ENCODE results near the gene ADCY10. TPM values are rescaled to one million over a fixed set of nuclear protein-coding genes. Genes with fewer than 3 reads are reported as not detected.

ADCY10 gene
- total RNA-seq, 4 donors from 2014 or later, result not detected

DNA sequence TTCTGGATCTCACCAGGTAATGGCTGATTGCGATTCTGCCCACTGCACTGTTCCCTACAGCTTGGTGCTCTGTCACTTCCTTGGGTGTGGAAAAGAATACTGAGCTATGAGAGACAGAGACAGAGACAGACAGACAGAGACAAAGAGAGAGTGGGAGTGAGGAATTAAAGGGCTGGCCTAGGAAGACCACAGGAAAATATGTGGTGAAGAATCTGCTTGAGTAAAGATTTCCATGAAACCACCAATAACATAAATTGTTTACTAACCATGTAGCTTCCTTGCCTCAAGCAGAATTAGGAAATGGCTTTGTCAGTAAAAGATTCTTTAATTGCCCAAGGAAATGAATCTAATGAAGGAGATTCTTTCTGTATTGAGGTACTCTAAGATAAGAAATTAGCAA lies 137.8 kb downstream of the ADCY10 start:
- 67 to 75% methylated on average over 1 of the region's 1 CpG for WGBS, 2 donors
- no peak for DNase-seq
- TF ChIP-seq POLR2A (IDR thresholded peaks at IDR 0.05), result no peak
- TF ChIP-seq, protein P1, sequence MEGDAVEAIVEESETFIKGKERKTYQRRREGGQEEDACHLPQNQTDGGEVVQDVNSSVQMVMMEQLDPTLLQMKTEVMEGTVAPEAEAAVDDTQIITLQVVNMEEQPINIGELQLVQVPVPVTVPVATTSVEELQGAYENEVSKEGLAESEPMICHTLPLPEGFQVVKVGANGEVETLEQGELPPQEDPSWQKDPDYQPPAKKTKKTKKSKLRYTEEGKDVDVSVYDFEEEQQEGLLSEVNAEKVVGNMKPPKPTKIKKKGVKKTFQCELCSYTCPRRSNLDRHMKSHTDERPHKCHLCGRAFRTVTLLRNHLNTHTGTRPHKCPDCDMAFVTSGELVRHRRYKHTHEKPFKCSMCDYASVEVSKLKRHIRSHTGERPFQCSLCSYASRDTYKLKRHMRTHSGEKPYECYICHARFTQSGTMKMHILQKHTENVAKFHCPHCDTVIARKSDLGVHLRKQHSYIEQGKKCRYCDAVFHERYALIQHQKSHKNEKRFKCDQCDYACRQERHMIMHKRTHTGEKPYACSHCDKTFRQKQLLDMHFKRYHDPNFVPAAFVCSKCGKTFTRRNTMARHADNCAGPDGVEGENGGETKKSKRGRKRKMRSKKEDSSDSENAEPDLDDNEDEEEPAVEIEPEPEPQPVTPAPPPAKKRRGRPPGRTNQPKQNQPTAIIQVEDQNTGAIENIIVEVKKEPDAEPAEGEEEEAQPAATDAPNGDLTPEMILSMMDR (IDR thresholded peaks at IDR 0.05), result no peak
- H3K9me3 ChIP-seq, result no peaks in the 10 kb centered on the region
- H3K27ac ChIP-seq, result peak overlapping the region in 3 of 4 donors; percentile 3 to 59 (median 51)
- peaks cover 0 to 89% (median 0%) of the 10 kb centered on the region in 3 donors for H3K36me3 ChIP-seq
- peaks cover 5 to 57% (median 15%) of the 10 kb centered on the region in 3 donors for H3K4me1 ChIP-seq
- intact Hi-C loops (cut with DNase I), result no loop called here
- no peak overlapping the region for H3K4me3 ChIP-seq
- no peaks in the 10 kb centered on the region for H3K27me3 ChIP-seq

DNA sequence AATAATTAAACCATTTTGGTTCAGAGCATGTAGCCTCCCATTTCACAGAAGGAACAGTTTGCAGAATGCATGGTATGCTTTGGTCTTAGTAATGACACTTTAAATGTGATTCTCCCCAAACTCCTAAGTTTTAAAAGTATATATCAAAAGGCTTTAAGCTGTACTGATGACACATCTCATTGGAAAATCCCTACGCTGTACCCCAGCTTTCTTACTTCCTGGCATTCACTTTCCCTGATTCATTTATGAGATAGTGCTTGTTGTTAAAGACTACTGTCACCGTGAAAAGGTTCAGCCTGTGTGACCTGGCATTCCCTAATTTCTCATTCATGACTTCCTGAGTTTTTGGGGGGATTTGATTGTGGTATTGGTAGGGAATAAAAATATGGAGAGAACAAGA lies 138.8 kb downstream of the ADCY10 start:
- Histone ChIP-seq H3K36me3 (peaks cover 0 to 91% (median 0%) of the 10 kb centered on the region in 3 donors), H3K27me3 (no peaks in the 10 kb centered on the region), H3K9me3 (no peaks in the 10 kb centered on the region), H3K27ac (peak overlapping the region in 2 of 4 donors; percentile 51 to 59), H3K4me1 (peaks cover 5 to 57% (median 15%) of the 10 kb centered on the region in 3 donors), H3K4me3 (no peak overlapping the region)
- WGBS, 2 donors, result 33 to 37% methylated on average over 2 of the region's 2 CpGs
- TF ChIP-seq, protein P1 (IDR thresholded peaks at IDR 0.05), result no peak
- no peak for TF ChIP-seq POLR2A (IDR thresholded peaks at IDR 0.05)
- intact Hi-C loops (cut with DNase I), result no loop called here
- no peak for DNase-seq

DNA sequence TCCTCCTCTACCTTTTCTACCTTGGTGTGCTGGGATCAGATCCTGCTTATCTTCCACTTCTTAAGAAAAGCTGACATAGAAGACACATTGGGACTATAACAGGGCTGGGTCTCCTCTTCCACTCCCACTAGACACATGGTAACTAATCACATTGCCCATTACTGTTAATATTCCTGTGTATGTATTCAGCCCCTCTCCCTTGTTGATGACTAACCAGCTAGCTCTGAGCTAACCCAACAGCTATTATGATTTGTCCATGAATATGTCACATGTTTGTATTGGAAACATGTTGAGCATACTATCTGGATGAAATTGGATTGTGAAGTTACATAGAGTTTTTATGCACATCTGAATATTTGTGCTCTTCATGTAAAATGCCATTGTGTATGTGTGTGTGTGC lies 139.2 kb downstream of the ADCY10 start:
- intact Hi-C loops (cut with DNase I), result no loop called here
- TF ChIP-seq POLR2A (IDR thresholded peaks at IDR 0.05), result no peak
- TF ChIP-seq, protein P1 (IDR thresholded peaks at IDR 0.05), result no peak
- Histone ChIP-seq H3K4me1 (peaks cover 5 to 57% (median 15%) of the 10 kb centered on the region in 3 donors), H3K36me3 (peaks cover 0 to 92% (median 0%) of the 10 kb centered on the region in 3 donors), H3K4me3 (no peak overlapping the region), H3K9me3 (no peaks in the 10 kb centered on the region), H3K27me3 (no peaks in the 10 kb centered on the region), H3K27ac (no peak overlapping the region)
- no peak for DNase-seq

DNA sequence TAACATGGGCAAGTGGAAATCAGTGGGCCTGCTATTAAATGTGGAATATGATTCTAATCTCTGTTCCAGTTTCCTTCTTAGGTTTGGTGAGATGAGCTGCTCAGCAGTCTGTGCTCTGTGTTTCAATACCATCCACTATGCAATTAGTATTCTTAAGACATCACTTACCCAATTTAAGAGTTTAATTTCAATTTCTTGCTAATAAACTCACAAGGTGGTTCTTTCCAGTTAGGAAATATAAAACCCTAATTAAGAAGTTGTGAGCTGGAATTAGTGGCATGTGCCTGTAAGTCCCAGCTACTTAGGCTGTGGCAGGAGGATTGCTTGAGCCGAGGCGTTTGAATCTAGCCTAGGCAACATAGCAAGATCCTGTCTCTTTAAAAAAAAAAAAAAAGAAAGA lies 140.4 kb downstream of the ADCY10 start:
- H3K4me1 ChIP-seq, result peaks cover 5 to 57% (median 15%) of the 10 kb centered on the region in 3 donors
- intact Hi-C loops (cut with DNase I), result no loop called here
- no peak overlapping the region for H3K27ac ChIP-seq
- 70 to 85% methylated on average over 2 of the region's 2 CpGs for WGBS, 2 donors
- no peaks in the 10 kb centered on the region for H3K9me3 ChIP-seq
- H3K36me3 ChIP-seq, result peaks cover 0 to 96% (median 0%) of the 10 kb centered on the region in 3 donors
- H3K4me3 ChIP-seq, result no peak overlapping the region
- no peaks in the 10 kb centered on the region for H3K27me3 ChIP-seq
- TF ChIP-seq POLR2A (IDR thresholded peaks at IDR 0.05), result no peak
- TF ChIP-seq, protein P1 (IDR thresholded peaks at IDR 0.05), result no peak
- DNase-seq, result no peak

DNA sequence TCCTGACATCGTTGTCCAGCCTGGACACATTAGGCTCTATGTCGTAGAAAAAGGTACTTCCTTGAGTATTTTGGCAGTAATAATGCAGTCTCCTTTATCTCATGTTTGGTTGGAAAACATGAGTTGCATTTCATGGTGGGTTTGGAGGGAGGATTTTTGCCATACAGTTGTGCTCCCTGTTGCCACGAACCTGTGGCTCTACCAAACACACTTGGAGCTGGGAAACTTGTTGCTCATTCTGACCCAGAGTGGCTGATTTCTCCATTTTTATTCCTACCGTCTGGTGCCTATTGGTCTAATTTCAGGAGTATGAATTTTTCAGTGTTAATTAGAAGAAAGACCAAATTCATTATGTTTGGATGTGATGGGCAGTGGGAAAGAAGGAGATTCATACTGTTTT lies 141.5 kb downstream of the ADCY10 start:
- WGBS, 2 donors, result 68 to 86% methylated on average over 4 of the region's 4 CpGs
- TF ChIP-seq, protein P1 (IDR thresholded peaks at IDR 0.05), result no peak
- no peak for TF ChIP-seq POLR2A (IDR thresholded peaks at IDR 0.05)
- H3K27me3 ChIP-seq, result no peaks in the 10 kb centered on the region
- no peak overlapping the region for H3K4me3 ChIP-seq
- no peak for DNase-seq
- intact Hi-C loops (cut with DNase I), result no loop called here
- H3K9me3 ChIP-seq, result no peaks in the 10 kb centered on the region
- H3K27ac ChIP-seq, result no peak overlapping the region
- peaks cover 5 to 57% (median 15%) of the 10 kb centered on the region in 3 donors for H3K4me1 ChIP-seq
- H3K36me3 ChIP-seq, result peaks cover 0 to 98% (median 0%) of the 10 kb centered on the region in 3 donors

Data from esophagus squamous epithelium (tissue), 5 donors.